ENCODE measurements around the gene DBF4B.
A peak's percentile ranks its signal among the peaks of the same experiment; 100 is the strongest.

The DBF4B gene

DNA sequence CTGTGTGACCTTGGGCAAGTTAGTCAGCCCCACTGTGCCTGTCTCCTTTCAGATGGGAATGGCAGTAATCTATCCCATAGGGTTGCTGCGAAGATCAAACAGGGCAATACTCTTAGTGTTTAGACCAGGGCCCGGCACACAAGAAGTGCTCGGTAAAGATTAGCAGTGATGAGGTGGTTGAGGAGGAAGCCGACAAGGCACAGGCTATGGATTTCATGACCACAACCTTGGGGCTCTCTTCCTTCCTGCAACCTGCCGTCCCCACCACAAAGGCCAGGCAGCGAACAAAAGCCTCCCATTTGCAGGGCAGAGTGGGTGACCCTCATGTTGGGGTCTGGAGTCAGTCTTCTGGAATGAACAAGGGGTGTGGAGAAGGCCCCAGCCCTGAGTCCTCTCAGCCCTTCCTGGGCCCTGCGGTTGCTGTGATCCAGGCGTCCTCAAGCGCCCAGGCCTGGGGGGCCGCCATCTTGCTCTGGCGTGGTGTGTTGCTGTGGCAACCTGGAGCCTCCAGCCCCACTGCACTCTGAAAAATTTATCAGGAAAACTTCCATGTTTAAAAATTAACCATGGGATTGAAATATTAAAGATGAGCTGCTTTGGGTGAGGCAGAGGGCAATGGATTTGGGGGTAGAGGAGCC lies 60.2 kb downstream of the DBF4B start:
- TF ChIP-seq POU2F2 (IDR thresholded peaks at IDR 0.05; ENCODE audit: low read depth, low read length), result no peak
- FAIRE-seq (peak; percentile 13), DNase-seq (ENCODE audit: insufficient read length, low spot score) (no peak)

DNA sequence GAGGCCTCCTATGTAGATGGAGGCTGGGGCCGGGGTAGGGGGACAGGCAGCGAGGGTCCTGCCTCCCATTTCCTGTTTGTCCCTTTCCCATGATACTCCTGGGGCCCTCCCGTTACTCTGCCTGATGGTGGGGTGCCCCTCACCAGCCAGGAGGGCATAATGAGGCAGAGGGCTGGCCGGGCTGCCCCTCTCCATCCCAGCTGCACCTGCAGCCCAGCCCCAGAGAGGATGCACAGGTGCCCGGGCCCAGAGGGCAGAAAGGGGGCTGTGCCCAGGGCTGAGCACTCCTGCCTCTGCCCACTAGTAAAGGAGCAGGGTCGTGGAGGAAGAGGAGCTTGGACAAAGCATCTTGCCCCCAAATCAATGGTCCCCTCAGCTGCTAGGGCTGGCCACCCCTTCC lies 60.8 kb downstream of the DBF4B start:
- no peak for TF ChIP-seq PAX5 (IDR thresholded peaks at IDR 0.05; ENCODE audit: insufficient read depth, low read length, severe bottlenecking)
- TF ChIP-seq TAF1 (IDR thresholded peaks at IDR 0.05; ENCODE audit: low read depth, low read length), result no peak
- no peak for TF ChIP-seq POLR2AphosphoS5 (IDR thresholded peaks at IDR 0.05; ENCODE audit: low read depth, low read length)
- TF ChIP-seq SPI1 (IDR thresholded peaks at IDR 0.05; ENCODE audit: low read depth, low read length), result no peak
- no peak for TF ChIP-seq POU2F2 (IDR thresholded peaks at IDR 0.05; ENCODE audit: low read depth, low read length)
- no peak for TF ChIP-seq POLR2A (IDR thresholded peaks at IDR 0.05; ENCODE audit: low read depth, low read length)
- DNase-seq (ENCODE audit: insufficient read length, low spot score) (no peak), FAIRE-seq (no peak)

DNA sequence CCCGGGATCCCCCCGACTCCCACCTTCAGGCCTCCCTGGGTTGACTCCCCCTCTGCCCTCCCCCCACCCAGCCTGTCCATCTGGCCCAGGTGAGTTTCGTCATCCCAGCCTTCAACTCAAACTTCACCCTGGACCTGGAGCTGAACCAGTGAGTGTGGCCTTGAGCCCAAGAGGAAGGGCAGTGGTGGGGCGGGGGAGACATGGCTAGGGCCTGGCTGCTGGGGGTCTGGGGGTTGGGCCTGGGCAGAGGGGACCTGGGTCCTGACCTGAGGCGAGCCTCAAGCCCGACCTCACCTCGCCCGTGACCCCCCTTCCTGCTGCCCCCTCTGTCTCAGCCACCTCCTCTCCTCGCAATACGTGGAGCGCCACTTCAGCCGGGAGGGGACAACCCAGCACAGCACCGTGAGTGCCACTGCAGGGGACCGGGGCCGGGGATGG lies 61.2 kb downstream of the DBF4B start:
- FAIRE-seq (no peak), DNase-seq (ENCODE audit: insufficient read length, low spot score) (no peak)
- TF ChIP-seq PAX5 (IDR thresholded peaks at IDR 0.05; ENCODE audit: insufficient read depth, low read length, severe bottlenecking) (no peak), POLR2A (IDR thresholded peaks at IDR 0.05; ENCODE audit: low read depth, low read length) (no peak), POU2F2 (IDR thresholded peaks at IDR 0.05; ENCODE audit: low read depth, low read length) (no peak), SPI1 (IDR thresholded peaks at IDR 0.05; ENCODE audit: low read depth, low read length) (no peak), POLR2AphosphoS5 (IDR thresholded peaks at IDR 0.05; ENCODE audit: low read depth, low read length) (no peak), TAF1 (IDR thresholded peaks at IDR 0.05; ENCODE audit: low read depth, low read length) (no peak)

DNA sequence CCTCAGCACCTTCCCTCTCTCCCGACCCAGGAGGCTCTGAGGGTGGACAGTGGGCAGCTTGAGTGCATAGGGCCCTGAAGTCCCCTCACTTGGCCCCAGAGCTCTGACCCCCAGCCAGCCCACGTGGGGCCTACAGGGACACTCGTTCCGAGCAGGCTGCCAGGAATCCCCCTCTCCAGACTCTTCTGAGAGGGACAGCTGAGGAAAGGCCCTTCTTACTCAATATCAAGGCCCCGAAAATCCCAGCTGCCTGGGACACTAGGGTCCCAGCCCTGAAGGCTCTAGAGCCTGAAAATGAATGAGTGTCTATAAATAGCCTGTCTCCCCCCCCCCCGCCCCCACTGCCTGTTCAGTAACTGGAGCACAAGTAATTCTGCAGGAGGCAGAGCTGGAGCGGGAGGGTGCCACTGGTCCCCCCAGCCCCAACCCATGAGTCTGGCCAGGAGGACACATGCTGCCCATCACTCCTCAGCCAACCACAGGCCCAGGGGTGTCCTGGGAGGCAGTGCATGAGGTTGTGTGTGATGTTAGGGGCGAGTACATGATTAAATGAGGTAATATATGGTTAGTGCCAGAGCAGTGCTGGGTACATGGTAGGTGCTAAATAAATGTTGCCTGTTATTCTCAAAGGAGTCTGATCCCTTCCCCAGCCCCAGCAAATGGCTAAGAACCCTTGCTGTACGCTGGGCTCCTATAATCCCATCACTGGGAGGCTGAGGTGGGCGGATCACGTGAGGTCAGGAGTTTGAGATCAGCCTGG lies 61.9 kb downstream of the DBF4B start:
- DNase-seq (ENCODE audit: insufficient read length, low spot score), result no peak
- FAIRE-seq, result no peak
- no peak for TF ChIP-seq SPI1 (IDR thresholded peaks at IDR 0.05; ENCODE audit: low read depth, low read length)
- no peak for TF ChIP-seq POLR2A (IDR thresholded peaks at IDR 0.05; ENCODE audit: low read depth, low read length)
- TF ChIP-seq PAX5 (IDR thresholded peaks at IDR 0.05; ENCODE audit: insufficient read depth, low read length, severe bottlenecking), result no peak
- no peak for TF ChIP-seq TAF1 (IDR thresholded peaks at IDR 0.05; ENCODE audit: low read depth, low read length)
- TF ChIP-seq POU2F2 (IDR thresholded peaks at IDR 0.05; ENCODE audit: low read depth, low read length), result no peak
- TF ChIP-seq POLR2AphosphoS5 (IDR thresholded peaks at IDR 0.05; ENCODE audit: low read depth, low read length), result no peak

DNA sequence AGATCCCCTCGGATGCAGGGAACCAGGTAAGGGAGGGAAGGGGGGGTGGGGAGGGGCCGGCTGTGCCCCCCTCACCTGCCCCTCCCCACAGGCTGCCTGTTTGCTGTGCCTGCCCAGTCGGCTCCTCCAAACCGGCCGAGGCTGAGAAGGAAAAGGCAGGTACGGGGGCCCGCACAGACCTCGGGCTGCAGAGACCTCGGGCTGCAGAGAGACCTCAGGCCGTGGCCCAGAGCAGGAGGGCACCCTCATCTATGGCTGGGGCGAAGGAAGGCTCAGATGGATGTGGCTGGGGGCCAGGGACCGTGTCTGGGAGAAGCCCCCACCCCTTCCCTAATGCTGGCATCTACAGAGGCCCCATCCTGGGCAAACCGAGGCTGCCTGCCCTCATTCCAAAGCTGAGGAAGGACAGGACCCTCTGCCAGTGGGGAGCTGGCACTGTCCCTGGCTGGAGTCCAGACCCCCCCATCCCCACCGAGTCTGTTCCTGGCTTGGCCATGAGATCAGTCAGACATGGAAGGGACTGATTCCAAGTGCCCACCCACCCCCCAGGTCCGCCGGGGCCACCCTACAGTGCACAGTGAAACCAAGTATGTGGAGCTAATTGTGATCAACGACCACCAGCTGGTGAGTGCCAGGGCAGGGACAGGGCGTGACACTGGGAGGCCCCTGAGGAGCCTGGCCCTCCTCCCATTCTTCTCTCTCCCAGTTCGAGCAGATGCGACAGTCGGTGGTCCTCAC lies 64.0 kb downstream of the DBF4B start:
- TF ChIP-seq TAF1 (IDR thresholded peaks at IDR 0.05; ENCODE audit: low read depth, low read length), result no peak
- TF ChIP-seq POU2F2 (IDR thresholded peaks at IDR 0.05; ENCODE audit: low read depth, low read length), result no peak
- no peak for TF ChIP-seq PAX5 (IDR thresholded peaks at IDR 0.05; ENCODE audit: insufficient read depth, low read length, severe bottlenecking)
- no peak for TF ChIP-seq POLR2A (IDR thresholded peaks at IDR 0.05; ENCODE audit: low read depth, low read length)
- no peak for TF ChIP-seq SPI1 (IDR thresholded peaks at IDR 0.05; ENCODE audit: low read depth, low read length)
- TF ChIP-seq POLR2AphosphoS5 (IDR thresholded peaks at IDR 0.05; ENCODE audit: low read depth, low read length), result no peak
- no peak for FAIRE-seq
- no peak for DNase-seq (ENCODE audit: insufficient read length, low spot score)

DNA sequence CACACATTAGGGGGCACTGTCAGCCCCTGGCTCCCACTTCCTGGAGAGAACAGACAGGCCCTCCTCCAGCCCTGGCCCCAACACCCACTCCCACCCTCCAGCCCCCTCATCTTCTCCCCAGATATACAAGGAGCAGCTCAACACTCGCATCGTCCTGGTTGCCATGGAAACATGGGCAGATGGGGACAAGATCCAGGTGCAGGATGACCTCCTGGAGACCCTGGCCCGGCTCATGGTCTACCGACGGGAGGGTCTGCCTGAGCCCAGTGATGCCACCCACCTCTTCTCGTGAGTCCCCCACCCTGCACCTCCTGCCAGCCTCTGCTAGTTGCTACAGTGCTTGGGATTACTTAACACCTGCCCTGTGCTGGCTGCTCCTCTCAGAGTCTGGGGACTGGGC lies 64.7 kb downstream of the DBF4B start:
- FAIRE-seq, result no peak
- no peak for DNase-seq (ENCODE audit: insufficient read length, low spot score)
- TF ChIP-seq POLR2A (IDR thresholded peaks at IDR 0.05; ENCODE audit: low read depth, low read length) (no peak), SPI1 (IDR thresholded peaks at IDR 0.05; ENCODE audit: low read depth, low read length) (no peak)

DNA sequence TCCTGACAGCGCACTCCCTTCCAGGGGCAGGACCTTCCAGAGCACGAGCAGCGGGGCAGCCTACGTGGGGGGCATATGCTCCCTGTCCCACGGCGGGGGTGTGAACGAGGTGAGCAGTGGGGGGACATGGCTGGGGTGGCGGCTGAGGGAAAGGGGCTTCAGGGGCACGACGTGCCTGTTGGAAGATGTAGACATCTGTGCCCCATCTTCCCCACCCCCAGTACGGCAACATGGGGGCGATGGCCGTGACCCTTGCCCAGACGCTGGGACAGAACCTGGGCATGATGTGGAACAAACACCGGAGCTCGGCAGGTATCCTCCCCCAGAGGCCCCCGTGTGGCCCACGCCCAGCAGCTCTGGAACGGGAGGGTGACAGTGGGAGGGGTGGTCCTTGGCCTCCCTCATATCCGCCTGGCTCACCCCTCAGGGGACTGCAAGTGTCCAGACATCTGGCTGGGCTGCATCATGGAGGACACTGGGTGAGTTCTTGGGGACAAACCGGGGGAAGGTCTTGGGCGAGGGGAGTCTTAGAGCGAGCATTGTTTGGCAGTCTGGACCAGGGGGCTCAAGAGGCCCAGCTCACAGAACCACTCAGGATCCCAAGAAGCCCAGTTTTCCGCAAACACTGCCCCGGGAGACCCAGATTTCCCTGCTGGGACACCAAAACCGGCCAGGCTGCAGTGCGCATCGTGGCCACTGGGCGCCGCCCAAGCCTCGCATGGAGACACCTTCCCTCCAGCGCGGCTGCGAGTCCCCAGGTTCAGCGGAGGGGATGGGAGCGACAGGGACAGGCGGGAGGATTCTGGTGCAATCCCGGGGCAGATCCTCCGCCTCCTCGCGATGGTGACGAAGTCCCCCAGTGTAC lies 66.0 kb downstream of the DBF4B start:
- TF ChIP-seq POLR2AphosphoS5 (IDR thresholded peaks at IDR 0.05; ENCODE audit: low read depth, low read length) (no peak), SPI1 (IDR thresholded peaks at IDR 0.05; ENCODE audit: low read depth, low read length) (no peak), POLR2A (IDR thresholded peaks at IDR 0.05; ENCODE audit: low read depth, low read length) (no peak), TAF1 (IDR thresholded peaks at IDR 0.05; ENCODE audit: low read depth, low read length) (no peak), POU2F2 (IDR thresholded peaks at IDR 0.05; ENCODE audit: low read depth, low read length) (no peak), PAX5 (IDR thresholded peaks at IDR 0.05; ENCODE audit: insufficient read depth, low read length, severe bottlenecking) (no peak)
- DNase-seq (ENCODE audit: insufficient read length, low spot score), result peak; percentile 95
- peak; percentile 96 for FAIRE-seq

DNA sequence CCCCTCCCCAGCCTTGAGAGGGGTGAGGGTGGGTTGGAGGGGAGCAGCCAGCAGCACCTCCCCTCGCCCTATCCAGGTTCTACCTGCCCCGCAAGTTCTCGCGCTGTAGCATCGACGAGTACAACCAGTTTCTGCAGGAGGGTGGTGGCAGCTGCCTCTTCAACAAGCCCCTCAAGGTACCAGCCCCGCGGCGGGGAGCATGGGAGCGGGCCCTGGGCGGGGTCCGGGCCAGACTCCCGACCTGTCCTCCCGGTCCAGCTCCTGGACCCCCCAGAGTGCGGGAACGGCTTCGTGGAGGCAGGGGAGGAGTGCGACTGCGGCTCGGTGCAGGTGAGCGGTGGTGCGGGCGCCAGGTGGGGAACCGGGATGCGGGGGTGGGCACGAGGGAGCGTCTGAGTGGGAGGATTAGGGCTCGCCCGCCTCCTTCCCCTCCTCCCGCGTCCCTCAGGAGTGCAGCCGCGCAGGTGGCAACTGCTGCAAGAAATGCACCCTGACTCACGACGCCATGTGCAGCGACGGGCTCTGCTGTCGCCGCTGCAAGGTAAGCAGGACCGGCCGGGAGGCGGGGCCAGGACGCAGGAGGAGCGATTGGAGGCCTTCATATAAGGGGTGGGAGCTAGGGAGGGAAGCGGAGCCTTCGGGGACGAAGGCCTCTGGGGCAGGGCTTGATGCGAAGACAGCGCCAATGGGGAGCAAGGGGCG lies 66.8 kb downstream of the DBF4B start:
- FAIRE-seq (peak; percentile 99), DNase-seq (ENCODE audit: insufficient read length, low spot score) (peak; percentile 99)
- no peak for TF ChIP-seq POLR2AphosphoS5 (IDR thresholded peaks at IDR 0.05; ENCODE audit: low read depth, low read length)
- TF ChIP-seq POLR2A (IDR thresholded peaks at IDR 0.05; ENCODE audit: low read depth, low read length), result no peak
- TF ChIP-seq POU2F2 (IDR thresholded peaks at IDR 0.05; ENCODE audit: low read depth, low read length), result no peak
- TF ChIP-seq SPI1 (IDR thresholded peaks at IDR 0.05; ENCODE audit: low read depth, low read length), result no peak
